ENCODE data around the gene NUP93.
"Not testable (repeated sequence)": the region's sequence is repeated elsewhere in the genome, so short reads cannot be mapped to it uniquely, and the experiment has no call there.

DNA sequence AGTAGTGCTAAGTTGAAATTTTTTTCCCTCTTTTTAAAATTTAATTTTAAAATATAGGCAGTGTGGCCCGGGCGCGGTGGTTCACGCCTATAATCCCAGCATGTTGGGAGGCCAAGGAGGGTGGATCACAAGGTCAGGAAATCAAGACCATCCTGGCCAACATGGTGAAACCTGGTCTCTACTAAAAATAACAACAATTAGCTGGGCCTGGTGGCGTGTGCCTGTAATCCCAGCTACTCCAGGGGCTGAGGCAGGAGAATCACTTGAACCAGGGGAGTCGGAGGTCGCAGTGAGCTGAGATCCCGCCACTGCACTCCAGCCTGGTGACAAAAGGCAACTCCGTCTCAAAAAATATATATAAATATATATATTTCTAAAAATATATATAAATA lies 77.7 kb downstream of the NUP93 start:
- TF ChIP-seq EZH2 (IDR thresholded peaks at IDR 0.05; ENCODE audit: low read length) = not testable (repeated sequence)
- TF ChIP-seq, protein P1, sequence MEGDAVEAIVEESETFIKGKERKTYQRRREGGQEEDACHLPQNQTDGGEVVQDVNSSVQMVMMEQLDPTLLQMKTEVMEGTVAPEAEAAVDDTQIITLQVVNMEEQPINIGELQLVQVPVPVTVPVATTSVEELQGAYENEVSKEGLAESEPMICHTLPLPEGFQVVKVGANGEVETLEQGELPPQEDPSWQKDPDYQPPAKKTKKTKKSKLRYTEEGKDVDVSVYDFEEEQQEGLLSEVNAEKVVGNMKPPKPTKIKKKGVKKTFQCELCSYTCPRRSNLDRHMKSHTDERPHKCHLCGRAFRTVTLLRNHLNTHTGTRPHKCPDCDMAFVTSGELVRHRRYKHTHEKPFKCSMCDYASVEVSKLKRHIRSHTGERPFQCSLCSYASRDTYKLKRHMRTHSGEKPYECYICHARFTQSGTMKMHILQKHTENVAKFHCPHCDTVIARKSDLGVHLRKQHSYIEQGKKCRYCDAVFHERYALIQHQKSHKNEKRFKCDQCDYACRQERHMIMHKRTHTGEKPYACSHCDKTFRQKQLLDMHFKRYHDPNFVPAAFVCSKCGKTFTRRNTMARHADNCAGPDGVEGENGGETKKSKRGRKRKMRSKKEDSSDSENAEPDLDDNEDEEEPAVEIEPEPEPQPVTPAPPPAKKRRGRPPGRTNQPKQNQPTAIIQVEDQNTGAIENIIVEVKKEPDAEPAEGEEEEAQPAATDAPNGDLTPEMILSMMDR (optimal IDR thresholded peaks at IDR 0.05 in 1 of 3, IDR thresholded peaks at IDR 0.05 in 1 of 3, conservative IDR thresholded peaks at IDR 0.05 in 1 of 3; ENCODE audit: extremely low read depth in 1 of 3, insufficient read depth in 2 of 3, low read length in 3 of 3) = not testable (repeated sequence)

Data from keratinocyte (primary cell).